Suppressor macrophage treated with lipopolysaccharide for 1 hour (primary cell): ENCODE results near the gene GNAI2.
"Not testable (repeated sequence)": the region's sequence is repeated elsewhere in the genome, so short reads cannot be mapped to it uniquely, and the experiment has no call there.

Experiments
- DNase-seq, 3 donors: peaks; one replicate each; pipeline ENCODE4 v3.0.0-alpha.2; 2020 to 2022

GNAI2 gene

GRCh38 chr3:50245831-50246516, 10.0 kb downstream of the GNAI2 start:
- peak; percentile 90 to 98 (median 94) for DNase-seq

GRCh38 chr3:50246517-50246954, 10.5 kb downstream of the GNAI2 start:
- DNase-seq: peak; percentile 88 to 91 (median 89)

GRCh38 chr3:50248387-50248786, 12.4 kb downstream of the GNAI2 start:
- DNase-seq: peak in 1 of 3 donors; percentile 43

GRCh38 chr3:50249457-50249856, 13.5 kb downstream of the GNAI2 start:
- no peak for DNase-seq

GRCh38 chr3:50250514-50250913, 14.5 kb downstream of the GNAI2 start:
- no peak for DNase-seq

GRCh38 chr3:50251220-50251619, 15.2 kb downstream of the GNAI2 start:
- DNase-seq: peak; percentile 66 to 73 (median 69)

GRCh38 chr3:50254577-50255250, 18.7 kb downstream of the GNAI2 start:
- peak; percentile 93 to 94 (median 94) for DNase-seq

- DNase-seq: no peak
These were observed 19.2 kb downstream of the GNAI2 start for GRCh38 chr3:50255251-50255615.

- DNase-seq: peak in 2 of 3 donors; percentile 50 to 65
These were observed 21.2 kb downstream of the GNAI2 start for GRCh38 chr3:50256978-50257890.

GRCh38 chr3:50258029-50258680, 22.2 kb downstream of the GNAI2 start:
- no peak for DNase-seq

- DNase-seq: no peak
These were observed 23.0 kb downstream of the GNAI2 start for GRCh38 chr3:50258979-50259378.

GRCh38 chr3:50259432-50260026, 23.5 kb downstream of the GNAI2 start:
- no peak for DNase-seq

GRCh38 chr3:50260027-50260941, 24.3 kb downstream of the GNAI2 start:
- peak; percentile 94 to 97 (median 95) for DNase-seq

- no peak for DNase-seq
These were observed 25.0 kb downstream of the GNAI2 start for GRCh38 chr3:50260942-50261441.

GRCh38 chr3:50261505-50261904, 25.5 kb downstream of the GNAI2 start:
- no peak for DNase-seq

- not testable (repeated sequence) for DNase-seq
These were observed 26.2 kb downstream of the GNAI2 start for GRCh38 chr3:50262200-50262599.

GRCh38 chr3:50262778-50263177, 26.8 kb downstream of the GNAI2 start:
- no peak for DNase-seq

GRCh38 chr3:50263478-50264382, 27.7 kb downstream of the GNAI2 start:
- DNase-seq: no peak

- no peak for DNase-seq
These were observed 28.5 kb downstream of the GNAI2 start for GRCh38 chr3:50264383-50264963.
